ENCODE data around the gene EPHB3. TPM values are rescaled to one million over a fixed set of nuclear protein-coding genes. Genes with fewer than 3 reads are reported as not detected.

EPHB3 gene
- 7.2 to 11.6 TPM (median 7.5 TPM) in 3 replicates for total RNA-seq
- long read RNA-seq, full-length matches to known transcripts, result 24 of 26 reads
- long read RNA-seq, partial matches to known transcripts, result 0 of 26 reads
- long read RNA-seq, other reads (novel, unspliced or antisense), result 2 of 26 reads

DNA sequence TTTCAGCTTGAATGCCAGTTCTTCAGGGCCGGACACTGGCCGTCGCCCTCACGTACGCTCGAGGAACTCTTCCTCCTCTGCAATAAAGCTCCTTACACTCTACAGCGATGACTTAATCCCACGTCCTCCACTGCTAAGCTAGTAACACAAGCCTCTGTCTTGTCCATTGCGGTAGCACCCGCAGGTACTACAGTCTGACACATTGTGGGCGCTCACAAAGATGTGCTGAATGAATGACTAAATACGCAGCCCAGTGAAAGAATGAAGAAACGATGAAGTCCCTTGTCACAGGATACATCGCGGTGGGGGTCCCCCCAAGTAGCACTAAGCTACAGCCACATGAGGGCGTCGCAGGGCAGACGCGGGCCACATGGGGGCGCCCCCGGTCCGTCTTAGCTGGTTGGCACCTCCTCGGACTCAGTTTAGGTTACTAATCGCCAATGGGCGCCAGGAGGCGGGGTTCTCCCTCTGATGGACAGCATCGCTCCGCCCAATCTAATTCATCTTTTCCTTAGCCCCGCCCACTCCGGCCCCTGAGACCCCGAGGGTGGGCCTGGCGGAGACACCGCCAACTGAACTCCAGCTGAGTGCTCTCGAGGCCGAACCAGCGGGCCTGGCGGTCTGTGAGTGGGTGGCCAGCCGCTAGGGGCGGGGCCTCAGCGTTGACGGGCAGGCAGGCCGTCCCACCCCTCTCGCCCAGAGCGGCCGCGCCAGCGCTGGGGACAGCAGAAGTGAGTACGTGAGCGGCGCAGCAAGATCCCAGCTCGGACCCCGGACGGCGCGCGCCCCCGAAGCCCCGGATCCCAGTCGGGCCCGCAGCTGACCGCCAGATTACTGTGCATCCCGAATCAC is at the start of gene EPHB3:
EPHB3 (plus strand) TSS at position 725 of the 852 bp plus-strand sequence. CDS start 451 bp downstream, outside the sequence.
- peak within 1 kb of the TSS; percentile 75 for H3K27ac Mint-ChIP-seq (ENCODE audit: unreplicated experiment)
- H3K4me3 Mint-ChIP-seq (ENCODE audit: unreplicated experiment), result peak within 1 kb of the TSS; percentile 85
- no peaks in the 10 kb centered on the region for H3K36me3 Mint-ChIP-seq (ENCODE audit: low read depth)
- no peaks in the 10 kb centered on the region for H3K9me3 Mint-ChIP-seq (ENCODE audit: low read depth)
- peak; percentile 100 for DNase-seq (ENCODE audit: low spot score)
- peaks cover 17% of the 10 kb centered on the region for H3K27me3 Mint-ChIP-seq (ENCODE audit: low read depth)
- H3K4me1 Mint-ChIP-seq (ENCODE audit: low read depth), result peaks cover 38% of the 10 kb centered on the region
- peak; percentile 100 for TF ChIP-seq CTCF (IDR thresholded peaks at IDR 0.05)

- Mint-ChIP-seq H3K9me3 (ENCODE audit: low read depth) (peaks cover 10% of the 10 kb centered on the region), H3K27ac (ENCODE audit: unreplicated experiment) (no peak overlapping the region), H3K36me3 (ENCODE audit: low read depth) (peaks cover 10% of the 10 kb centered on the region), H3K27me3 (ENCODE audit: low read depth) (peaks cover 89% of the 10 kb centered on the region), H3K4me3 (ENCODE audit: unreplicated experiment) (no peak overlapping the region), H3K4me1 (ENCODE audit: low read depth) (peaks cover 8% of the 10 kb centered on the region)
- no peak for DNase-seq (ENCODE audit: low spot score)
- TF ChIP-seq CTCF (IDR thresholded peaks at IDR 0.05), result no peak
Observed at GRCh38 chr3:184512621-184513020, 49.0 kb upstream of the EPHB3 start.

DNA sequence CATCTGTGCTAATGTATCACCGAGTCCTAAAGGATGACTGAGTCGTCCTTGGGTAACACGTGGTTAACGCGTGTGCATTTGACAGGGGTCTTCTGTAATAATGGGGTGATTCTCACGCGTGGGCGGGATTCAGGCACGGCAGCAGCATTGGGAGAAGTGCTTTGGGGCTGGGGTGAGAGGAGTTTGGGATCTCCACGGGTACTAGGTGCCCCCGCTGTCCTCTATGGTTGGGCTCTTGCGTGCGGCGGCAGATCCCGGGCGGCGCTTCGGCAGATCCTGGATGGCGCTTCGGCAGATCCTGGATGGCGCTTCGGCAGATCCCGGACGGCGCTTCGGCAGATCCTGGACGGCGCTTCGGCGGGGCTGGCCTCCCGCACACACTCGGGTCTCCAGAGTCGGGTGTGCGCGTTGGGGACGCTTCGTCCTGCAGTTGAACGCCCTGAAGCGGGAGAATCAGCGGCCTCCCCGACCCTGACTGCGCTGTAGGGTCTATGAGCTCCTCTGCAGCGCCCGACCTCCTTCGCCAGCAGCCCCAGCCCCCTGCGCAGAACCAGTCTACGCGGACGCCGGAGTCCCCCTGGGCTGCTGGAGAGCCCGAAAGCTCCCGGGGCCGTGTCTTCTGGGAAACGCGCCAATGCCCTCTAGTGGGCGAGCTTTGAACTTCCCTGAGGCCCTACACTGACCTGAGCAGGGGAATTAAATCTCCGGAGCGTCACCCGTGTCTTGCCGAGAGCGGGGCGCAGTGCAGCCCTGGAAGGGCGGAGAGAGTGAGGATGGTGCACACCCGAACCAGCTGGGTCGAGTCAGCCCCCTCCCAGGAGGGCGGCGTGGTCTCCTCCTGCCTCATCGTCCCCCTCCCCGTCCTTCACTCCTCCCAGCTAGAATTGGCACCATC is 48.1 kb upstream of the EPHB3 start:
- peaks cover 8% of the 10 kb centered on the region for H3K4me1 Mint-ChIP-seq (ENCODE audit: low read depth)
- H3K9me3 Mint-ChIP-seq (ENCODE audit: low read depth), result peaks cover 10% of the 10 kb centered on the region
- peak; percentile 94 for TF ChIP-seq CTCF (IDR thresholded peaks at IDR 0.05)
- H3K4me3 Mint-ChIP-seq (ENCODE audit: unreplicated experiment), result peak overlapping the region; percentile 64
- no peak overlapping the region for H3K27ac Mint-ChIP-seq (ENCODE audit: unreplicated experiment)
- peaks cover 10% of the 10 kb centered on the region for H3K36me3 Mint-ChIP-seq (ENCODE audit: low read depth)
- no peak for DNase-seq (ENCODE audit: low spot score)
- H3K27me3 Mint-ChIP-seq (ENCODE audit: low read depth), result peaks cover 88% of the 10 kb centered on the region

- H3K27me3 Mint-ChIP-seq (ENCODE audit: low read depth), result peaks cover 88% of the 10 kb centered on the region
- H3K36me3 Mint-ChIP-seq (ENCODE audit: low read depth), result peaks cover 10% of the 10 kb centered on the region
- no peak for TF ChIP-seq CTCF (IDR thresholded peaks at IDR 0.05)
- H3K9me3 Mint-ChIP-seq (ENCODE audit: low read depth), result peaks cover 10% of the 10 kb centered on the region
- no peak for DNase-seq (ENCODE audit: low spot score)
- H3K4me1 Mint-ChIP-seq (ENCODE audit: low read depth), result peaks cover 8% of the 10 kb centered on the region
- H3K27ac Mint-ChIP-seq (ENCODE audit: unreplicated experiment), result no peak overlapping the region
- peak overlapping the region; percentile 64 for H3K4me3 Mint-ChIP-seq (ENCODE audit: unreplicated experiment)
Observed at GRCh38 chr3:184514171-184514490, 47.5 kb upstream of the EPHB3 start.

Data from chondrocyte (in vitro differentiated cells).